Muscle of leg (tissue), 11 donors: ENCODE data around the gene FRMPD2. TPM values are rescaled to one million over a fixed set of nuclear protein-coding genes. Genes with fewer than 3 reads are reported as not detected.
"Not testable (repeated sequence)": the region's sequence is repeated elsewhere in the genome, so short reads cannot be mapped to it uniquely, and the experiment has no call there.

Source experiments
- DNase-seq: peaks from one replicate; pipeline ENCODE4 v3.0.0; 2013
- H3K27ac ChIP-seq: one replicate; pipeline ENCODE4 v1.5.1; 2013; ENCODE audit warnings: mild to moderate bottlenecking, low read length, control low read depth
- H3K27me3 ChIP-seq: one replicate; pipeline ENCODE4 v1.6.1; 2013; ENCODE audit warnings: low read length; ENCODE audit not compliant: control insufficient read depth, insufficient read depth
- H3K36me3 ChIP-seq: one replicate; pipeline ENCODE4 v1.6.1; 2013; ENCODE audit warnings: low read length; ENCODE audit not compliant: control insufficient read depth, insufficient read depth
- H3K4me1 ChIP-seq: one replicate; pipeline ENCODE4 v1.6.1; 2013; ENCODE audit warnings: low read length; ENCODE audit not compliant: control insufficient read depth, insufficient read depth
- H3K4me3 ChIP-seq: one replicate; pipeline ENCODE4 v1.5.1; 2013; ENCODE audit warnings: low read length, control low read depth
- H3K9me3 ChIP-seq: replicated peaks from 2 replicates; pipeline ENCODE4 v1.6.1; 2013; ENCODE audit warnings: low read depth, low read length; ENCODE audit not compliant: control insufficient read depth
- WGBS: methylation state at CpG from one replicate; pipeline ENCODE4 v1.1.5; 2013; ENCODE audit warnings: missing lambda C conversion rate; ENCODE audit not compliant: insufficient coverage; 5-methylcytosine and 5-hydroxymethylcytosine counted together
- polyA plus RNA-seq, 8 donors: library from polyadenylated mRNA; unstranded; fragments of 120-200 nt; gene quantifications; one replicate each; pipeline versions ENCODE4 v1.2.1 to v1.2.3, GENCODE V29; 2013; ENCODE audit warnings: inconsistent platforms in 1 of 8, low replicate concordance in 1 of 8; ENCODE audit not compliant: insufficient read length in 8 of 8, insufficient read depth in 1 of 8
- total RNA-seq: library from RNA; stranded (reverse); fragments of 120-200 nt; gene quantifications from one replicate; pipeline ENCODE4 v1.2.4, GENCODE V29; 2013

Gene FRMPD2
- total and polyA plus RNA-seq, 9 donors, result 0.11 to 0.88 (median 0.17) TPM; not detected in 1

- WGBS, result no CpG with 5 or more reads among the region's 5 CpGs
- H3K4me1 ChIP-seq, H3K27me3 ChIP-seq, H3K27ac ChIP-seq, H3K36me3 ChIP-seq, H3K9me3 ChIP-seq, DNase-seq, H3K4me3 ChIP-seq: not testable (repeated sequence)
Observed at GRCh38 chr10:48243921-48244320, 30.6 kb downstream of the FRMPD2 start.

GRCh38 chr10:48243487-48243886 is 31.0 kb downstream of the FRMPD2 start:
- Histone ChIP-seq H3K27me3 (no peaks in the 10 kb centered on the region), H3K36me3 (no peaks in the 10 kb centered on the region), H3K4me1 (no peaks in the 10 kb centered on the region), H3K4me3 (no peak overlapping the region), H3K27ac (no peak overlapping the region), H3K9me3 (no peaks in the 10 kb centered on the region)
- WGBS, result 17% methylated on average over 4 of the region's 7 CpGs
- DNase-seq, result no peak

- H3K9me3 ChIP-seq, result no peaks in the 10 kb centered on the region
- no peaks in the 10 kb centered on the region for H3K4me1 ChIP-seq
- no peak overlapping the region for H3K27ac ChIP-seq
- no peak for DNase-seq
- no peaks in the 10 kb centered on the region for H3K27me3 ChIP-seq
- no peaks in the 10 kb centered on the region for H3K36me3 ChIP-seq
- no peak overlapping the region for H3K4me3 ChIP-seq
- WGBS, result 70% methylated on average over 14 of the region's 15 CpGs
Observed at GRCh38 chr10:48242171-48242904, 32.2 kb downstream of the FRMPD2 start.

GRCh38 chr10:48241332-48241731 is 33.2 kb downstream of the FRMPD2 start:
- H3K4me3 ChIP-seq, result no peak overlapping the region
- H3K27me3 ChIP-seq, result no peaks in the 10 kb centered on the region
- no peak overlapping the region for H3K27ac ChIP-seq
- no peaks in the 10 kb centered on the region for H3K4me1 ChIP-seq
- no peak for DNase-seq
- no peaks in the 10 kb centered on the region for H3K9me3 ChIP-seq
- H3K36me3 ChIP-seq, result no peaks in the 10 kb centered on the region

- H3K4me3 ChIP-seq, result no peak overlapping the region
- WGBS, result 91% methylated on average over 6 of the region's 7 CpGs
- no peaks in the 10 kb centered on the region for H3K9me3 ChIP-seq
Observed at GRCh38 chr10:48240196-48240595, 34.3 kb downstream of the FRMPD2 start.

GRCh38 chr10:48239618-48240017 is 34.9 kb downstream of the FRMPD2 start:
- no peak for DNase-seq
- WGBS, result 67% methylated on average over 1 of the region's 2 CpGs
- H3K4me1 ChIP-seq, result no peaks in the 10 kb centered on the region
- no peak overlapping the region for H3K4me3 ChIP-seq
- no peak overlapping the region for H3K27ac ChIP-seq
- H3K9me3 ChIP-seq, result no peaks in the 10 kb centered on the region
- H3K36me3 ChIP-seq, result no peaks in the 10 kb centered on the region
- H3K27me3 ChIP-seq, result no peaks in the 10 kb centered on the region

More at GRCh38 chr10:48240196-48240595, 34.3 kb downstream of the FRMPD2 start:
- Histone ChIP-seq H3K27ac (no peak overlapping the region), H3K4me1 (no peaks in the 10 kb centered on the region), H3K36me3 (no peaks in the 10 kb centered on the region), H3K27me3 (no peaks in the 10 kb centered on the region)
- no peak for DNase-seq

GRCh38 chr10:48238826-48239520 is 35.5 kb downstream of the FRMPD2 start:
- Histone ChIP-seq H3K36me3 (no peaks in the 10 kb centered on the region), H3K27me3 (no peaks in the 10 kb centered on the region), H3K4me1 (no peaks in the 10 kb centered on the region), H3K4me3 (no peak overlapping the region), H3K9me3 (no peaks in the 10 kb centered on the region), H3K27ac (no peak overlapping the region)
- DNase-seq, result no peak
- no CpG with 5 or more reads among the region's 9 CpGs for WGBS

- H3K4me3 ChIP-seq, result no peak overlapping the region
- H3K4me1 ChIP-seq, result no peaks in the 10 kb centered on the region
- WGBS, result 86% methylated on average over 14 of the region's 16 CpGs
- no peak overlapping the region for H3K27ac ChIP-seq
- H3K9me3 ChIP-seq, result no peaks in the 10 kb centered on the region
- no peaks in the 10 kb centered on the region for H3K27me3 ChIP-seq
- H3K36me3 ChIP-seq, result no peaks in the 10 kb centered on the region
- DNase-seq, result no peak
Observed at GRCh38 chr10:48237259-48238250, 36.9 kb downstream of the FRMPD2 start.

GRCh38 chr10:48236199-48236621 is 38.3 kb downstream of the FRMPD2 start:
- H3K4me3 ChIP-seq, result no peak overlapping the region
- no peaks in the 10 kb centered on the region for H3K36me3 ChIP-seq
- DNase-seq, result no peak
- no peak overlapping the region for H3K27ac ChIP-seq
- no peaks in the 10 kb centered on the region for H3K9me3 ChIP-seq
- no peaks in the 10 kb centered on the region for H3K27me3 ChIP-seq
- WGBS, result no CpG with 5 or more reads among the region's 6 CpGs
- no peaks in the 10 kb centered on the region for H3K4me1 ChIP-seq

- Histone ChIP-seq H3K4me3 (no peak overlapping the region), H3K9me3 (no peaks in the 10 kb centered on the region), H3K36me3 (no peaks in the 10 kb centered on the region), H3K4me1 (no peaks in the 10 kb centered on the region), H3K27me3 (no peaks in the 10 kb centered on the region), H3K27ac (no peak overlapping the region)
- DNase-seq, result no peak
- 58% methylated on average over 2 of the region's 4 CpGs for WGBS
Observed at GRCh38 chr10:48235501-48235900, 39.0 kb downstream of the FRMPD2 start.
